Effector memory CD4-positive, alpha-beta T cell (primary cell): ENCODE results near the gene XIRP1.

Source experiments
- DNase-seq, 3 donors: peaks; one replicate each; pipeline ENCODE4 v3.0.0-alpha.2; 2020
- H3K27ac ChIP-seq: 2 replicates; pipeline ENCODE4 v1.7.0; 2013; ENCODE audit warnings: mild to moderate bottlenecking, low read length, moderate library complexity; ENCODE audit not compliant: insufficient read depth, poor library complexity, severe bottlenecking
- H3K27me3 ChIP-seq: replicated peaks from 2 replicates; pipeline ENCODE4 v1.7.0; 2013; ENCODE audit warnings: mild to moderate bottlenecking, low read length; ENCODE audit not compliant: insufficient read depth, control insufficient read depth, poor library complexity, severe bottlenecking
- H3K36me3 ChIP-seq: 2 replicates; pipeline ENCODE4 v1.7.0; 2013; ENCODE audit warnings: mild to moderate bottlenecking, low read length, moderate library complexity; ENCODE audit not compliant: control insufficient read depth, insufficient read depth
- H3K4me1 ChIP-seq: 2 replicates; pipeline ENCODE4 v1.7.0; 2013; ENCODE audit warnings: low read length, mild to moderate bottlenecking; ENCODE audit not compliant: control insufficient read depth, insufficient read depth, poor library complexity, severe bottlenecking
- H3K4me3 ChIP-seq: 2 replicates; pipeline ENCODE4 v1.7.0; 2013; ENCODE audit warnings: low read length, low read depth, mild to moderate bottlenecking; ENCODE audit not compliant: insufficient read depth, poor library complexity, severe bottlenecking
- H3K9me3 ChIP-seq: 2 replicates; pipeline ENCODE4 v1.7.0; 2013; ENCODE audit warnings: mild to moderate bottlenecking, low read length, moderate library complexity; ENCODE audit not compliant: control insufficient read depth

The XIRP1 gene

DNA sequence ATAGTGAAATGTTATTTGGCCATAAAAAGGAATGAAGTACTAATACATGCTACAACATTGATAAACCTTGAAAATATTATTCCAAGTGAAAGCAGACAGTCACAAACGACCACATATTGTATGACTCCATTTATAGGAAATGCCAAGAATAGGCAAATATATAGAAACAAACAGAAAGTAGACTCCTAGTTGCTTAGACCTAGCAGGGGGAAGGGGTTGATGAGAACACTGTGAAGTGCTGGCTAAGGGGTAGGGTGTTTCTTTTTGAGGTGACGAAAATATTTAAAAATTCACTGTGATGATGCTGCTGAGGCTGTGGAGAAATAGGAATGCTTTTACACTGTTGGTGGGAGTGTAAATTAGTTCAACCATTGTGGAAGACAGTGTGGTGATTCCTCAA lies 30.5 kb upstream of the XIRP1 start:
- Histone ChIP-seq H3K27ac (no peak overlapping the region), H3K36me3 (no peaks in the 10 kb centered on the region), H3K27me3 (no peaks in the 10 kb centered on the region), H3K4me1 (no peaks in the 10 kb centered on the region), H3K9me3 (no peaks in the 10 kb centered on the region), H3K4me3 (no peak overlapping the region)
- DNase-seq = no peak

DNA sequence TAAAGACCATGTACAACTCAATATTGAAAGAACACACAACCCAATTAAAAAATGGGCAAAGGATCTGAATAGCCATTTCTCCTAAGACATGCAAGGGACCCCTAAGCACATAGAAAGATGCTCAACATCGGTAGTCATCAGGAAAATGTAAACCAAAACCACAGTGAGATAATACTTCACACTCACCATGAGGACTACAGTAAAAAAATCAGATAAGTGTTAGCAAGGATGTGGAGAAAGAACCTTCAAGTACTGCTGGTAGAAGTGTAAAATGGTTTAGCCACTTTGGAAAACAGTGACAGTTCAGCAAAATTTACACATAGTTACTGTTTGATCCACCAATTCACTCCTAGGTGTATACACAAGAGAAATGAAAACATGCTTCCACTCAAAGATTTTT lies 30.1 kb upstream of the XIRP1 start:
- Histone ChIP-seq H3K36me3 (no peaks in the 10 kb centered on the region), H3K4me3 (no peak overlapping the region), H3K4me1 (no peaks in the 10 kb centered on the region), H3K27me3 (no peaks in the 10 kb centered on the region), H3K27ac (no peak overlapping the region), H3K9me3 (no peaks in the 10 kb centered on the region)
- DNase-seq = no peak

DNA sequence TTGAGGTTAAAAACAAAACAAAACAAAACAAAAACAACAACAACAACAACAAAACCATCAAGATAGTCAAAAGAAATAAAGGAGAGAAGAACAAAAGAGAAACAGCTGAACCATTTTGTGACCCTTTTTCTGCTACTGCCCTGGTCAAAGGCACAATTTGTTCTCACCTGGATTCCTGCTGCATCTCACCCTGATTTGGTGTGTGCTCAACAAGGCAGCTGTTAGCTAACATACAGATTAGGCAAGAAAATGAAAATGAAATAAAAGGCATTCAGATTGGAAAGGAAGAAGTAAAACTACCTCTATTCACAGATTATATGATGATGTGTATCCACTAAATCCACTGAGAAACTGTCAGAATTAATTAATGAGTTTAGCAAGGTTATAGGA lies 28.7 kb upstream of the XIRP1 start:
- Histone ChIP-seq H3K4me3 (no peak overlapping the region), H3K9me3 (no peaks in the 10 kb centered on the region), H3K27me3 (no peaks in the 10 kb centered on the region), H3K4me1 (no peaks in the 10 kb centered on the region), H3K36me3 (no peaks in the 10 kb centered on the region), H3K27ac (no peak overlapping the region)
- DNase-seq = no peak

DNA sequence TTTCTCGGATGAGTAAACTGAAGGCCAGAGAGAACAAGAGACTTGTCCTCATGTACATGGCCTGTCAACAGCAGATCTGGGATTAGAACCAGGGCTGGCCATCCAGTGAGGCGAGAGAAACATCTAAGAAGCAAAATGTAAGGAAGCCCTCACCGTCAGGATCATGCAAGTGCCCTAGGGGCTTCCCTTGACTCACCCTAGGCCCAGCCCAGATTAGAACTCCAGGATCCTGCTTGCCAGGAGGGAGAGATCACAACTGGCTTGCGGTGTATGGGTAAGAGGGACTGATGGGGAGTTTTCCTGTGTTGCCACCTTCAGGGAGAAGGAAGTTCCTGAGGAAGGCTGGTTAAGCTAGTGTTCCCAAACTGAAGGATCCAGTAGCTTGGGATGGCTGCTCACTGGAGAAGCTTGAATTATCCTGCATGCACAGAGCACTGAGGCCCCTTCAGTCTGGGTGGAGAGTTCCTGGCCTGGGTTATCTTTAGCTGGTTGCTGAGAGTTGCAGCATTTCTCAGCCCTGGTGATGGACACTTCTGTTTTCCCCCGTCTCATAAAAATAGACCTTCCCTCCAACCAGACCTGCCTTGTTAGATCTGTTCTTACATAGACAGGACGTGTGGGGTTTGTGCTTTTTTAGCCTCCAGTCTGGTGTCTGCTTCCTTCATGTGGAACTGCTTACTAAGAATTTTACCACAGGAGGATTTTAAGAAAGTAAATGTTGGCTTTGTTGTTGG lies 28.2 kb upstream of the XIRP1 start:
- Histone ChIP-seq H3K4me1 (no peaks in the 10 kb centered on the region), H3K4me3 (no peak overlapping the region), H3K27ac (no peak overlapping the region), H3K27me3 (no peaks in the 10 kb centered on the region), H3K9me3 (no peaks in the 10 kb centered on the region), H3K36me3 (no peaks in the 10 kb centered on the region)
- no peak for DNase-seq

DNA sequence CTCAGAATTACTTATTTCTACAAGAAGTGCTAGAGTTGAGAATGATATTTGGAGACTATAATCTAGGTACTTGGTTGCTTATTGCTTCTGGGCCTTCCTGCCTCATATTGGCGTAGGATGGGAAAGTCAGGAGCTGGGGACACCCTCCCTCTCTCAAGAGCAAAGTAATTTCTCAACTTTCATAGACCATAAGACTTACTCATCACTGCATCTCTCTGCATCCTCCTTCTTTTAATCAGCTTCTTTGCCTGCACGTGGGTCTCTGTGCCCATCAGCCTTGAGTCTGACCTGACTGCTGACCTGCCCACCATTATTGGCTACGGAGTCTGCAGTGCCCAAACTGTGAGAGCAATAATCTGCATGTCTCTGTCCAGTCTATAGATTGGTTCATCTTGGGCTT lies 27.3 kb upstream of the XIRP1 start:
- Histone ChIP-seq H3K27ac (no peak overlapping the region), H3K36me3 (no peaks in the 10 kb centered on the region), H3K9me3 (no peaks in the 10 kb centered on the region), H3K27me3 (no peaks in the 10 kb centered on the region), H3K4me1 (no peaks in the 10 kb centered on the region), H3K4me3 (no peak overlapping the region)
- no peak for DNase-seq

DNA sequence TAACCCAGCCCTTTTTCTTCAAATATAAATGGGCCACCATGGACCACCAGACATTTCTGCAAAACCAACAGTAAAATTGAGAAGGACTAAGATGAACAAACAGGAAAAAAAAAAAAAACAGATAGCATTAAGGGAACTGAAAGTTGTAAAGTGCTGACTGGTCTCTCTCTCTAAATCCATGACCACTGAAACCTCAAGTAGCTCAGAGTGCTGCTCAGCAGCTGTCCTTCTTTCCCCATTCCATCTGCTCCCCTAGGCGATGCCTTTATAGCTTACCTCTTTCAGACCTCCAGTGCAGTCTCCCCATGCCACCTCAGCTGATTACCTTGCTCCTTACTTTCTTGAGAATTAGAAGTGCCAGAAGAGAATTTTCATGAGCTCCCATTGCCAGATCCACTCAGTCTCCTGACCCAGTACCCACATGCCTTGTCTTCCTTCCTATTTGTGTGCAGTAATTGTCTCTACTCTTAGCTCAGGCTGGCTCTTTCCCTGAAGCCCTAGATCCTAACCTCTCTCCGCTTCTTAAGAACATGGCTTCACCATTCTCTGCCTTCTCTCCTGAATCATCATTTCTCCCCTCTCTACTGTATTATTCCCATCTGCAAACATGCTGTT lies 23.9 kb upstream of the XIRP1 start:
- Histone ChIP-seq H3K36me3 (no peaks in the 10 kb centered on the region), H3K9me3 (no peaks in the 10 kb centered on the region), H3K27ac (no peak overlapping the region), H3K4me1 (no peaks in the 10 kb centered on the region), H3K27me3 (no peaks in the 10 kb centered on the region), H3K4me3 (no peak overlapping the region)
- no peak for DNase-seq

DNA sequence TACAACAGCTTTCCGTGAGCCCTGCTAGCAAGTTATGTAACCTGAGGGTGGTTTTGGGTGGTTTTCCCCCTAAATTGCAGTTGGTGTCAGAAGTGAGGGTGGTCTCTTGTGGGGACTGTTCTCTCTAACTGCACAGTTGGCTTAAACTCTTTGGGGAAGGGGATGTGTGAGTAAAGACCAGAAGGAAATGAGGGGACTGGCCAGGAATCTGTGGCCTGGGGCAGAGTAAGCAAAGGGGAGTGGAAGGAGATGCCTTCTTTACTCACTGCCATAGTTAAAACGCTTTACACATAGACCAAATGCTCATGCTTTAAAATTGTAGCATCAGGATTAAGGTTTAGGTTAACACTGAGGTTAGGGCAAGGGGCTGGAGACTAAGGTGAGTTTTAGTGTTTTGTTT lies 21.2 kb upstream of the XIRP1 start:
- H3K4me1 ChIP-seq = no peaks in the 10 kb centered on the region
- no peak overlapping the region for H3K4me3 ChIP-seq
- no peak overlapping the region for H3K27ac ChIP-seq
- no peaks in the 10 kb centered on the region for H3K27me3 ChIP-seq
- DNase-seq = no peak
- H3K36me3 ChIP-seq = no peaks in the 10 kb centered on the region
- no peaks in the 10 kb centered on the region for H3K9me3 ChIP-seq

DNA sequence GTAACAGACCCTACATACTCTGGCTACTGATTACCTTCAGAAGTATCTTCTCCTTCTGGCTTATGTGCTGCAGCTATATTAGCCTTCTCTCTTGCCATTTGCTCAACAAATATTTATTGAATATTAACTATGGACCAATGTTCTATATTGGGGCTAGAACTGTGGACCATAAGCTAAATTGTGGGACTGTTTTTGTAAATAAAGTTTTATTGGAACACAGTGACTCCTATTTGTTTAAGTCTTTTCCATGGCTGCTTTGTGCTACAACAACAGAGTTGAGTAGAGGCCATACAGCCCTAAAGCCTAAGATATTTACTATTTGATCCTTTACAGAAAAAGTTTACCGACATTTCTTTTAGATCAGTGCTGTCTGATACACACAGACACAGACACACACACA lies 20.3 kb upstream of the XIRP1 start:
- H3K36me3 ChIP-seq = no peaks in the 10 kb centered on the region
- H3K27ac ChIP-seq = no peak overlapping the region
- DNase-seq = no peak
- no peaks in the 10 kb centered on the region for H3K4me1 ChIP-seq
- no peaks in the 10 kb centered on the region for H3K27me3 ChIP-seq
- no peak overlapping the region for H3K4me3 ChIP-seq
- H3K9me3 ChIP-seq = no peaks in the 10 kb centered on the region

DNA sequence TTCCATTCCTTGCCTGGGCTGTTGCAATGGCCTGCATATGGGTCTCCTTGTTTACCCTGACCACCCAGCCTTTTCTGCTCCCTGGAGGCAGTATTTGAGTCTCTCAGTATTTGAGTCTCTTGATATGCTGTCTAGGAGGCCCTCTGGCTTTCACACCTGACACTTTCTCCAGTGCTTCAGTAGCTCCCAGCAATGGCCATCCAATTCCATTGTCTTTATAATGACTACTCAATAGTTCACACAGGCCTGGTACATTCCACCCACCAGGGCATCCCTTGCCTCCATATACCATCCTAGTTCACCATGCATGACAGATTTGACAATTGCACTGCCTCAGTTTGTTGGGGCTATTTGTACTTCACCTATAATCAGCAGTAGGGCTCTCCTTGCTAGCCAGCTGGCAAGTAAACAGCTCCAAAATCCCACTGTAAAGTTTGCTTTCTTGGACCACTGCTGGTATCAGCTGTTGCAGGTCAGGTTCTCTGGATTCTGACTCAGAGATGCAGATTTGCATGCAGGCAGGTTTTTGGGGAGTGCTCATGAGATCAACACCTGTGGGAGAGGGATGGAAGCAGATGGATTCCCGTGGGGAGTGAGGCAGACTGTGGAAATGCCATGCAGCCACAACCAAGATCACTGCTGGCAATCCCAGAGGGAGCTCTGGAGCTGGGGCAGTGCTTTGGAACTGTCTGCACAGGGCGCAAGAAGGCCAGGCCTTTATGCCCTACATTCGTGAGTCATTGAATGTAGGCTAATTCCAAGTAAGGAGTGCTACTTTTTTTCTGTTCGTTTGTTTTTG lies 19.1 kb upstream of the XIRP1 start:
- H3K27me3 ChIP-seq = no peaks in the 10 kb centered on the region
- no peaks in the 10 kb centered on the region for H3K36me3 ChIP-seq
- no peak for DNase-seq
- no peak overlapping the region for H3K4me3 ChIP-seq
- no peaks in the 10 kb centered on the region for H3K4me1 ChIP-seq
- no peak overlapping the region for H3K27ac ChIP-seq
- H3K9me3 ChIP-seq = no peaks in the 10 kb centered on the region

DNA sequence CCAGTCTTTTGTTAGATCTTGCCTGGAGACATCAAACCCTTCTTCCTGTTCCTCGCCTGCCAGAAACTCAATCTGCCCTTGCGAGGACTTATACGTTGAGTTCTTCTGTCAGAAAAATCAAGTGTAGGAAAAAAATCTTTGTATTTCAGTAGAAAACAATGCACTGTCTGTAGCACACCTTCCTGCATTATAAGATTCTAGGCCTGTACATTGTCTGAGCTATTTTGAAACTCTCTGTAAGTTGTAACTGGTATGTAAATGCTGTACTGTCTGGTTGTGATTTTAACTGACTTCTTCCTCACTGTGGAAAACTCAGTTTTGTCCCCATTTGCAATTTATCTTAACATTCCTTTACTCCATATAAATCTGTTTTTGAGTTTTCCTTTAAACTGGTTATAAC lies 17.7 kb upstream of the XIRP1 start:
- H3K9me3 ChIP-seq = no peaks in the 10 kb centered on the region
- no peak overlapping the region for H3K27ac ChIP-seq
- H3K36me3 ChIP-seq = no peaks in the 10 kb centered on the region
- H3K4me3 ChIP-seq = no peak overlapping the region
- H3K4me1 ChIP-seq = no peaks in the 10 kb centered on the region
- no peak for DNase-seq
- H3K27me3 ChIP-seq = no peaks in the 10 kb centered on the region
